HEK293T (cell line): ENCODE data around the gene CRY1.
"Not testable (repeated sequence)": the region's sequence is repeated elsewhere in the genome, so short reads cannot be mapped to it uniquely, and the experiment has no call there.

Experiments
- CTCF ChIA-PET: fragments of 350-600 bp; formaldehyde crosslinking; extraction: SDS; loops from one replicate; lab custom pipeline; 2021; ENCODE audit warnings: antibody characterized with exemption, inconsistent platforms; lab: Yijun Ruan, JAX
- POLR2A ChIA-PET: fragments of 350-600 bp; formaldehyde crosslinking; extraction: SDS; loops from one replicate; lab custom pipeline; 2020; ENCODE audit warnings: antibody characterized with exemption, inconsistent platforms; lab: Yijun Ruan, JAX
- DNase-seq: peaks from one replicate; pipeline ENCODE4 v3.0.0; 2012; ENCODE audit warnings: mixed read lengths; ENCODE audit errors: extremely low spot score
- ARNT ChIP-seq: fragments of 450-650 bp; IDR thresholded peaks from 2 replicates; pipeline ENCODE4 v1.6.1; 2017; ENCODE audit warnings: mild to moderate bottlenecking
- BHLHE40 ChIP-seq: fragments of 450-650 bp; IDR thresholded peaks from 2 replicates; pipeline ENCODE4 v1.6.1; 2016; ENCODE audit warnings: mild to moderate bottlenecking, moderate library complexity, borderline replicate concordance
- CTBP1 ChIP-seq: fragments of 450-650 bp; IDR thresholded peaks from 2 replicates; pipeline ENCODE4 v1.6.1; 2016; ENCODE audit warnings: borderline replicate concordance
- ELF4 ChIP-seq: fragments of 450-650 bp; IDR thresholded peaks from 2 replicates; pipeline ENCODE4 v1.6.1; 2017; ENCODE audit warnings: antibody characterized with exemption
- FOXA1 ChIP-seq: fragments of 450-650 bp; IDR thresholded peaks from 2 replicates; pipeline ENCODE4 v1.6.1; 2016; ENCODE audit warnings: mild to moderate bottlenecking
- FOXK2 ChIP-seq: fragments of 450-650 bp; IDR thresholded peaks from 2 replicates; pipeline ENCODE4 v1.6.1; 2016; ENCODE audit warnings: mild to moderate bottlenecking
- FOXM1 ChIP-seq: fragments of 450-650 bp; IDR thresholded peaks from 2 replicates; pipeline ENCODE4 v1.6.1; 2017; ENCODE audit warnings: mild to moderate bottlenecking, borderline replicate concordance
- HDGF ChIP-seq: fragments of 450-650 bp; IDR thresholded peaks from 2 replicates; pipeline ENCODE4 v1.6.1; 2017; ENCODE audit warnings: antibody characterized with exemption, borderline replicate concordance
- L3MBTL2 ChIP-seq: fragments of 450-650 bp; conservative IDR thresholded peaks from 2 replicates; pipeline ENCODE4 v1.6.1; 2016; ENCODE audit warnings: mild to moderate bottlenecking
- LEF1 ChIP-seq: fragments of 450-650 bp; IDR thresholded peaks from 2 replicates; pipeline ENCODE4 v1.6.1; 2017; ENCODE audit warnings: mild to moderate bottlenecking, borderline replicate concordance
- NFRKB ChIP-seq: fragments of 450-650 bp; IDR thresholded peaks from 2 replicates; pipeline ENCODE4 v1.6.1; 2016; ENCODE audit warnings: mild to moderate bottlenecking, moderate library complexity
- SP1 ChIP-seq: fragments of 450-650 bp; IDR thresholded peaks from 2 replicates; pipeline ENCODE4 v1.6.1; 2017
- SUZ12 ChIP-seq: fragments of 450-650 bp; IDR thresholded peaks from 2 replicates; pipeline ENCODE4 v1.6.1; 2016; ENCODE audit warnings: mild to moderate bottlenecking
- TARDBP ChIP-seq: fragments of 450-650 bp; IDR thresholded peaks from 2 replicates; pipeline ENCODE4 v1.6.1; 2016
- ZNF384 ChIP-seq: fragments of 450-650 bp; IDR thresholded peaks from 2 replicates; pipeline ENCODE4 v1.6.1; 2016
- TF ChIP-seq, protein P1 (sequence below): fragments of 450-650 bp; IDR thresholded peaks from 2 replicates; pipeline ENCODE4 v1.6.1; 2016

CRY1 gene

DNA sequence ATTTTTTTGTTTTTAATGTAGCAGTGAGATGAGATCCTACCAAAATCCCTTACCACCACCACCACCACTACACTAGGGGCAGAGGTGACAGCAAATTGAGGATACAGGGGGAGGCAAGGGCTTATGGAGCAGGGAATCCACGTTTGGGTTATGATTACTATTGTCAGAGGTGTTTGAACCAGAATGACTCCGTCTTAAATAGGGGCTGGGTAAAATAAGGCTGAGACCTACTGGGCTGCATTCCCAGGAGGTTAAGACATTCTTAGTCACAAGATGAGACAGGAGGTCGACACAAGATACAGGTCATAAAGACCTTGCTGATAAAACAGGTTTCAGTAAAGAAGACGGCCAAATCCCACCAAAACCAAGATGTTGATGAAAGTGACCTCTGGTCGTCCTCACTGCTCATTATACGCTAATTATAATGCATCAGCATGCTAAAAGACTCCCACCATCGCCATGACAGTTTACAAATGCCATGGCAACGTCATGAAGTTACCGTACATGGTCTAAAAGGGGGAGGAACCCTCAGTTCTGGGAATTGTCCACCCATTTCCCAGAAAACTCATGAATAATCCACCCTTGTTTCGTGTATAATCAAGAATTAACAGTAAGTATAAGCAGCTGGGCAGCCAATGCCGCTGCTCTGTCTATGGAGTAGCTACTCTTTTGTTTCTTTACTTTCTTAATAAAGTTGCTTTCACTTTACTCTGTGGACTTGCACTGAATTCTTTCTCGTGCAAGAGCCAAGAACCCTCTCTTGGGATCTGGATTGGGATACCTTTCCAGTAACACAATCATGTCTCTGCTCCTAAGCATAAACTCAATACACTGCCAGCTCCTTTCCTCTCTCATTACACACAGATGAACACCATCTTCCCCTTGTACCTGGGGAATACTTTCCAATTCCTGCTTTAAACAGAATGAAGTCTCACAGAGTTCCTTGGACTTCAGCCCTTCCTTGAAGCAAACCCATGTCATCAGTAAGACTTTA lies 16.7 kb upstream of the CRY1 start:
- POLR2A ChIA-PET: no interaction called here
- TF ChIP-seq L3MBTL2 (no peak), FOXK2 (no peak), SP1 (no peak), HDGF (no peak), SUZ12 (no peak), FOXA1 (no peak), ARNT (no peak), ELF4 (no peak), BHLHE40 (no peak), FOXM1 (no peak)
- TF ChIP-seq, protein P1, sequence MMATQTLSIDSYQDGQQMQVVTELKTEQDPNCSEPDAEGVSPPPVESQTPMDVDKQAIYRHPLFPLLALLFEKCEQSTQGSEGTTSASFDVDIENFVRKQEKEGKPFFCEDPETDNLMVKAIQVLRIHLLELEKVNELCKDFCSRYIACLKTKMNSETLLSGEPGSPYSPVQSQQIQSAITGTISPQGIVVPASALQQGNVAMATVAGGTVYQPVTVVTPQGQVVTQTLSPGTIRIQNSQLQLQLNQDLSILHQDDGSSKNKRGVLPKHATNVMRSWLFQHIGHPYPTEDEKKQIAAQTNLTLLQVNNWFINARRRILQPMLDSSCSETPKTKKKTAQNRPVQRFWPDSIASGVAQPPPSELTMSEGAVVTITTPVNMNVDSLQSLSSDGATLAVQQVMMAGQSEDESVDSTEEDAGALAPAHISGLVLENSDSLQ: no peak
- CTCF ChIA-PET: no interaction called here

DNA sequence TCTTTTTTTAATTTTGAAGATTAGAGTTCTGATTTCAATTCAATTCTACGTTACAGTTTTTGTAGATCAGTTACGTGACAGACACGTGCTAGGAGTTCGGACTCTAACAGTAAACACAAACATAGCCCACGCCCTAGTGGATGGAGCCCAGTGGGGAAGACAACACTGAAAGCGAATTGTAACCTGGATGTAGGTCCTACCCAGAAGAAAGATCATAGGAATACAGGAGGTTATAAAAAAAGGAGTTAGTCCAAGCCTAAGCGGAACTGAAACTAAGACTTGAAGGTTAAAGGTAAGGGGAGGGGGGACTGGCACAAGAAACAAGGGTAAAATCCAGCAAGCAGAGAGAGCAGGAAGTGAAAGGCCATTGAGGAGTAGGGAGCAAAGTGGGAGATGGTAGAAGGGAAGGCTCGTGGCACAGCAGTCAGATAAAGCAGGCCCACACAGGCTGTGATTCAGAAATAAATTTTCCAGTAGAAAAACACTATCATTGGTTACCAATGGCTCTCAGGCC lies 15.7 kb upstream of the CRY1 start:
- CTCF ChIA-PET: no interaction called here
- TF ChIP-seq L3MBTL2: no peak
- TF ChIP-seq ARNT: no peak
- no peak for TF ChIP-seq HDGF
- DNase-seq: no peak
- POLR2A ChIA-PET: no interaction called here

More for the DNA sequence above, 16.7 kb upstream of the CRY1 start:
- no peak for DNase-seq

DNA sequence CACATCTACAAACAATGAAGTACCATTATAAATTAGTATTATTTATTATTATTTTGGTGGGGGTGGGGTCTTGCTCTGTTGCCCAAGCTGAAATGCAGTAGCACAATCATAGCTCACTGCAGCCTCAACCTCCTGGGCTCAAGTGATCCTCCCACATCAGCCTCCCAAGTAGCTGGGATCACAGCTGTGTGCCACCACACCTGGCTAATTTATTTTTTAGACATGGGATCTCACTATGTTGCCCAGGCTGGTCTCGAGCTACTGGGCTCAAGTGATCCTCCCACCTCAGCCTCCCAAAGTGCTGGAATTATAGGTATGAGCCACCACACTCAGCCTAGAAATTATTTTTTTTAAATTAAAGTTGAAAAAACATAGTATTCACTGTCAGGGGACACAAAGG lies 15.0 kb upstream of the CRY1 start:
- POLR2A ChIA-PET, CTCF ChIA-PET, DNase-seq: not testable (repeated sequence)

DNA sequence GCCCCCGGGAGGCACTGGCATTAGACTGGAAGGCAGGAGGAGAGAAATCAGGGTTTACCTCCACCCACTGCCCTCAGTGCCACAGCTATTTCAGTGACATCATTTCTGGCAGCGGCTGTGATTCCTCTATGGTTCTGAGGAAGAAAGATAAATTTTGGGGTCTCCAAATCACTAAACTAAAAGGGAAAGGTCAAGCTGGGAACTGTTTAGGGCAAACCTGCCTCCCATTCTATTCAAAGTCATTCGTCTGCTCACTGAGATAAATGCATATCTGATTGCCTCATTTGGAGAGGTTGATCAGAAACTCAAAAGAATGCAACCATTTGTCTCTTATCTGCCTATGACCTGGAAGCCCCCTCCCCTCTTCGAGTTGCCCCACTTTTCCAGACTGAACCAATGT lies 14.0 kb upstream of the CRY1 start:
- no peak for TF ChIP-seq LEF1
- no peak for TF ChIP-seq FOXM1
- no peak for TF ChIP-seq SUZ12
- TF ChIP-seq FOXK2: no peak
- no peak for TF ChIP-seq ARNT
- no peak for TF ChIP-seq SP1

DNA sequence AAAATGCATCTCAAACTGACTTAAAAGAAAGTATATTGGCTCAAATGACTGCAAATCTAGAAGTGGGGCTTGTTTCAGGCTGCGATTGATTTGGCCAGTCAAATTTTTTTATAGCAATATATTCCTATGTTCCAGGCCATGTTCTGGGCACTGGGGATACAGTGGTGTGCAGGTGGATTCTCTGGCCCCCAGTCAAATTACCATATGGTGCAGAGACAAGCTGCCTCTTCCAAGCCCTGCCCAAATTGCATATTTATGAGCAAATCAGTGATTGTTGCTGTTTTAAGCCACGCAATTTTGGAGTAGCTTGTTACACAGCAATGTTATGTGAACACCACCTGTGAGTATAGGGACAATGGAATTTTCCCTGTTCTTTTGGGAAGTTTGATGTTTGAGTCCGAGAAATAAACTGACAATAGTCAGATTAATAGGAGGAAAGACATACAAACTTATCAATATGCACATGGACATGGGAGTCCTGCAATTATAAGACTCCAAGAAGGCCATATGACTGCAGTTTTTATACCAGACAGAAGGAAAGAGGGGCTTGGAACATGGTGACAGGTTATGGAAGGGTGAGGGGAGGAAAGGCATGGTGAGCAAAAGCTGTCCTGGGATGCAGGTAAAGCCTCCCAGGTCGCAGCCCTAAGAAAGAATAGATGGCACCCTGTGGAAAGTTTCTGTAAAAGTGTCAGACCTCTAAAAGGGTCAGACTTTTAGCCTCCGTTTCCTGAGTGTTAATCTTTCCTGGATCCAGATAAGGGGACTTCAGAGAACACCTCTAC lies 13.1 kb upstream of the CRY1 start:
- TF ChIP-seq NFRKB: no peak
- no peak for TF ChIP-seq L3MBTL2
- TF ChIP-seq FOXK2: no peak
- TF ChIP-seq HDGF: no peak
- TF ChIP-seq ELF4: no peak
- no peak for TF ChIP-seq SUZ12
- TF ChIP-seq FOXA1: no peak
- TF ChIP-seq ZNF384: no peak
- TF ChIP-seq FOXM1: no peak
- TF ChIP-seq SP1: no peak
- TF ChIP-seq TARDBP: no peak
- no peak for TF ChIP-seq ARNT
- no peak for TF ChIP-seq LEF1
- TF ChIP-seq, protein P1: no peak
- no peak for TF ChIP-seq CTBP1
- no peak for TF ChIP-seq BHLHE40
- ChIA-PET POLR2A (interaction anchor here (1.2 to 1.6 kb wide), 2 partner anchors 13 to 151 kb away, joined by 4 to 9 read pairs; partner anchors contain the start of genes CRY1 and TMEM263), CTCF (interaction anchor here (1.6 kb wide), 1 partner anchor 9 kb away, joined by 8 read pairs; no protein-coding TSS in a partner anchor)
- DNase-seq: no peak

More for the DNA sequence above, 14.0 kb upstream of the CRY1 start:
- no peak for DNase-seq
- ChIA-PET CTCF (no interaction called here), POLR2A (no interaction called here)

DNA sequence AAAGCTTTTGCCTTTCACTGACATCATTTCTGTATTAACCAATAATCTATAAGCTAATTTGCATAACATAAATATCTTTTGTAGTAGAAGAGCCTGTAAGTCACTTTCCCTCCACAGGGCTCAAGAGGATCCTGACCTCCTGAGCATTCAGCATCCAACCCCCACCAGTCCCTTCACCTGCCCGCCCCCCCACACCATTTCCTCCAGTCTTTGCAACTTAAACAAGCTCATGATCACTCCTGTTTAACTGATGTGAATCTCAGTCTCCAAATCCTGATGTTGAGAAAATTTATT lies 12.0 kb upstream of the CRY1 start:
- no peak for DNase-seq
- CTCF ChIA-PET: interaction anchor here (0.6 to 1.6 kb wide), 6 partner anchors 10 to 517 kb away, joined by 3 to 8 read pairs (median 4); no protein-coding TSS in a partner anchor
- TF ChIP-seq L3MBTL2 (no peak), BHLHE40 (no peak), CTBP1 (no peak), NFRKB (no peak)
- TF ChIP-seq, protein P1: no peak
- POLR2A ChIA-PET: interaction anchor here (1.2 to 1.6 kb wide), 2 partner anchors 12 to 149 kb away, joined by 4 to 9 read pairs; partner anchors contain the start of genes CRY1 and TMEM263
